Prostate gland (tissue), 2 donors: Measurements from ENCODE around the gene TPRA1. TPM values are rescaled to one million over a fixed set of nuclear protein-coding genes. Genes with fewer than 3 reads are reported as not detected.

Experiments used
- DNase-seq: peaks from one replicate; pipeline ENCODE4 v3.0.0-alpha.2; 2019; ENCODE audit warnings: low spot score
- H3K27ac ChIP-seq, 2 donors: fragments of 200-600 bp; sonication (generic); 2 replicates each; pipeline ENCODE4 v1.5.1; 2017 to 2019
- H3K27me3 ChIP-seq: fragments of 200-600 bp; sonication (generic); replicated peaks from 2 replicates; pipeline ENCODE4 v1.5.1; 2019; ENCODE audit not compliant: insufficient read depth
- H3K36me3 ChIP-seq, 2 donors: fragments of 200-600 bp; sonication (generic); 1 replicate in 1 of 2; 2 replicates in 1 of 2; pipeline versions ENCODE4 v1.5.1 to v1.8.1; 2017 to 2019
- H3K4me1 ChIP-seq: fragments of 200-600 bp; sonication (generic); replicated peaks from 2 replicates; pipeline ENCODE4 v1.5.1; 2019
- H3K4me3 ChIP-seq, 2 donors: fragments of 200-600 bp; sonication (generic); 2 replicates each; pipeline ENCODE4 v1.5.1; 2017 to 2019
- H3K9me3 ChIP-seq: fragments of 200-600 bp; sonication (generic); 2 replicates; pipeline ENCODE4 v1.5.1; 2017
- CTCF ChIP-seq, 4 experiments: fragments of 200-600 bp in 2 of 4; fragments of 450-650 bp in 2 of 4; sonication (generic) in 2 of 4; IDR thresholded peaks; 1 replicate in 3 of 4; 2 replicates in 1 of 4; pipeline ENCODE4 v1.5.1; 2016 to 2019; ENCODE audit warnings: antibody characterized with exemption in 4 of 4, mild to moderate bottlenecking in 2 of 4, moderate library complexity in 2 of 4
- POLR2A ChIP-seq: fragments of 450-650 bp; IDR thresholded peaks from one replicate; pipeline ENCODE4 v1.6.1; 2016; ENCODE audit warnings: antibody characterized with exemption, mild to moderate bottlenecking
- POLR2AphosphoS5 ChIP-seq: sonication (generic); formaldehyde crosslinking; IDR thresholded peaks from one replicate; pipeline ENCODE4 v1.6.1; 2017; ENCODE audit warnings: antibody characterized with exemption
- WGBS: methylation state at CpG from one replicate; pipeline ENCODE4 v1.1.5; 2018; 5-methylcytosine and 5-hydroxymethylcytosine counted together
- intact Hi-C: fragments of 100-400 bp; cut with DNase I; formaldehyde crosslinking; loops from one replicate; pipeline ENCODE4 v1.14.2; 2022
- total RNA-seq, 2 donors: library from RNA; depleted of rRNA; stranded (reverse); fragments of >200 nt; gene quantifications; one replicate each; pipeline ENCODE4 v1.1.0, GENCODE V29; 2016

Gene TPRA1
- total RNA-seq, 2 donors from 2014 or later = 46.6 to 73.1 TPM

GRCh38 chr3:127535901-127536829, 54.4 kb downstream of the TPRA1 start:
- Histone ChIP-seq H3K9me3 (no peaks in the 10 kb centered on the region), H3K36me3 (no peaks in the 10 kb centered on the region), H3K4me1 (no peaks in the 10 kb centered on the region), H3K27ac (no peak overlapping the region), H3K27me3 (no peaks in the 10 kb centered on the region), H3K4me3 (no peak overlapping the region)
- no peak for DNase-seq
- WGBS = 79% methylated on average over 18 of the region's 18 CpGs
- TF ChIP-seq POLR2A (no peak), POLR2AphosphoS5 (no peak), CTCF (IDR thresholded peaks at IDR 0.05) (no peak)
- intact Hi-C loops = no loop called here

DNA sequence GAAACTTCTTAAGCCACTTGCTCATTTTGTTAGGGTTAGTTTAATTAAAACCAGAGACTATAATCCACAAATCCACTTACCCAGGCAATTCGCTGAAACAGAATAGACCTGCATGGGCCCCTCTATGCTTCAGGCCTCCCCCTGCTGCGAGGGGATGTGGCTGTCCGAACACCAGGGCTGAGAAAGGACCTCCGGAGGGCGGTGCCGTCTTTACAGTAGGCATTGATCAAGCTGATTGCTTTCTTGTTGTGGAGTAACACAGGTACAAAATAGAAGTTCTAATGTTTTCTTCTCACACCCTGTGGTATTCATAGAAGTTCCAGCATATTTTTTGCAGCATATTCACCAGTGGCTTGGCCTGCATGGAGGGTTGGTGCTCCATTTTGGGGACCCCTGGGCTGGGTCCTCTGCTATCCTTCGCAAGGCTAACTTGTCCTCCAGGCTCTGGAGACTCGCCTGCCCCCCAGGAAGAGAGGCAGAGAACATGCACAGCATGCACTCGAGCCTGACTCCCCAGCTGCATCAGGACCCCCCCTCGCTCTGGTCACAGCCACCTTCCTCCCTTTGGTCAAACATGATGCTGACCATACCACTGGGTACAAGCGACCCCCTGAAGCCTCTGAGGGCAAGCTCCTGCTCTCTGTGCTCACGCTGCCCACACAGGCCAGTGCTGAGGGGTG, 55.3 kb downstream of the TPRA1 start:
- no peaks in the 10 kb centered on the region for H3K4me1 ChIP-seq
- intact Hi-C loops = no loop called here
- TF ChIP-seq POLR2AphosphoS5 = no peak
- TF ChIP-seq POLR2A = no peak
- no peak for TF ChIP-seq CTCF (IDR thresholded peaks at IDR 0.05)
- no peak for DNase-seq
- H3K4me3 ChIP-seq = no peak overlapping the region
- H3K27ac ChIP-seq = no peak overlapping the region
- no peaks in the 10 kb centered on the region for H3K36me3 ChIP-seq
- no peaks in the 10 kb centered on the region for H3K9me3 ChIP-seq
- WGBS = 89% methylated on average over 12 of the region's 12 CpGs
- no peaks in the 10 kb centered on the region for H3K27me3 ChIP-seq

GRCh38 chr3:127534564-127534963, 56.0 kb downstream of the TPRA1 start:
- Histone ChIP-seq H3K36me3 (no peaks in the 10 kb centered on the region), H3K4me3 (no peak overlapping the region), H3K9me3 (no peaks in the 10 kb centered on the region), H3K4me1 (no peaks in the 10 kb centered on the region), H3K27ac (no peak overlapping the region), H3K27me3 (no peaks in the 10 kb centered on the region)
- WGBS = 27% methylated on average over 11 of the region's 11 CpGs
- DNase-seq = no peak
- intact Hi-C loops = no loop called here
- peak; percentile 12 for TF ChIP-seq POLR2AphosphoS5
- TF ChIP-seq CTCF (IDR thresholded peaks at IDR 0.05) = no peak

DNA sequence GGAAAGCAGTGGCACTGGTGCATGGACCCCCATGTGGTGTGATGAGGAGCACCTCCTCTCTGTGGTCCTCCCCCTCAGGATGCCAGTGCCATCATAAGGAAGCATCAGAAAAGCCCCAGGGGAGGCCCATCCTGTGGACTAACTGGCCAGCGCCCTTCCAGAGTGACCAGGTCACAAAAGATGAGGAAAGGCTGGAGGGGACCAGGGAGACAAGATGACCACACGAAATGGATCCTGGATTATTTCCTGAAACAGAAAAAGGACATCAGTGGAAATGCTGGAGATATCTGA, 56.4 kb downstream of the TPRA1 start:
- H3K36me3 ChIP-seq = no peaks in the 10 kb centered on the region

More for the DNA sequence above, 56.4 kb downstream of the TPRA1 start:
- Histone ChIP-seq H3K9me3 (no peaks in the 10 kb centered on the region), H3K27me3 (no peaks in the 10 kb centered on the region), H3K4me3 (no peak overlapping the region), H3K27ac (no peak overlapping the region), H3K4me1 (no peaks in the 10 kb centered on the region)
- intact Hi-C loops = no loop called here
- DNase-seq = no peak
- WGBS = 83% methylated on average over 2 of the region's 2 CpGs
- TF ChIP-seq POLR2A = no peak
- no peak for TF ChIP-seq CTCF (IDR thresholded peaks at IDR 0.05)
- no peak for TF ChIP-seq POLR2AphosphoS5
